Measurements from ENCODE around the gene BICDL2.

Gene BICDL2

GRCh38 chr16:3027983-3028715 is 8.6 kb downstream of the BICDL2 start:
- Histone ChIP-seq H3K27ac (ENCODE audit: extremely low read depth, low read depth, low read length) (no peak overlapping the region), H3K9me3 (ENCODE audit: control insufficient read depth, insufficient read depth, low read depth, low read length) (no peaks in the 10 kb centered on the region), H3K4me3 (ENCODE audit: low read depth, low read length) (no peak overlapping the region), H3K4me1 (ENCODE audit: control insufficient read depth, insufficient read depth, low read length) (peaks cover 7% of the 10 kb centered on the region), H3K36me3 (ENCODE audit: control insufficient read depth in 2 of 2, insufficient read depth in 1 of 2, low read length in 2 of 2) (peaks cover 0 to 22% of the 10 kb centered on the region in 2 experiments; a peak in 1 of 3 replicates)
- CTCF ChIA-PET, result interaction anchor here (0.5 to 9.2 kb wide), 24 partner anchors 9 to 379 kb away, joined by 3 to 149 read pairs (median 4); partner anchors contain the start of genes BICDL2, MMP25 and TNFRSF12A
- POLR2A ChIA-PET, result interaction anchor here (0.7 to 11.9 kb wide), 17 partner anchors 8 to 144 kb away, joined by 3 to 247 read pairs (median 5); partner anchors contain the start of genes KREMEN2, MMP25, PAQR4 and TNFRSF12A
- TF ChIP-seq ZNF600 (tag by site-specific recombination; IDR thresholded peaks at IDR 0.05) (peak; percentile 64), ZFP3 (tag by site-specific recombination; IDR thresholded peaks at IDR 0.05; ENCODE audit: low read depth) (no peak), KLF10 (tag by site-specific recombination; IDR thresholded peaks at IDR 0.05) (peak; percentile 32; the same call in 1 of the 2 replicates), SP3 (tag by site-specific recombination; IDR thresholded peaks at IDR 0.05) (peak; percentile 83), ZNF623 (tag by site-specific recombination; IDR thresholded peaks at IDR 0.05) (no peak), MEIS1 (CRISPR knock-in tag; IDR thresholded peaks at IDR 0.05; ENCODE audit: borderline replicate concordance) (no peak), ZNF223 (tag by site-specific recombination; IDR thresholded peaks at IDR 0.05) (no peak), ZNF114 (tag by site-specific recombination; IDR thresholded peaks at IDR 0.05) (no peak), ZNF146 (tag by site-specific recombination; IDR thresholded peaks at IDR 0.05) (no peak), ZNF776 (tag by site-specific recombination; IDR thresholded peaks at IDR 0.05; ENCODE audit: borderline replicate concordance) (no peak), ZNF560 (tag by site-specific recombination; IDR thresholded peaks at IDR 0.05; ENCODE audit: borderline replicate concordance) (no peak), KLF8 (tag by site-specific recombination; IDR thresholded peaks at IDR 0.05) (peak; percentile 66; the same call in 1 of the 2 replicates), ZXDB (tag by site-specific recombination; IDR thresholded peaks at IDR 0.05) (peak; percentile 16; the same call in 1 of the 2 replicates), ZBTB20 (tag by site-specific recombination; IDR thresholded peaks at IDR 0.05) (peak; percentile 48; the same call in 1 of the 2 replicates), ZNF112 (tag by site-specific recombination; IDR thresholded peaks at IDR 0.05) (no peak), ZNF792 (tag by site-specific recombination; IDR thresholded peaks at IDR 0.05) (no peak), ZSCAN4 (tag by site-specific recombination; IDR thresholded peaks at IDR 0.05) (no peak), GLIS1 (tag by site-specific recombination; IDR thresholded peaks at IDR 0.05) (peak; percentile 43), PATZ1 (tag by site-specific recombination; IDR thresholded peaks at IDR 0.05) (peak; percentile 29), ZBTB6 (tag by site-specific recombination; IDR thresholded peaks at IDR 0.05) (peak; percentile 98), ZNF138 (tag by site-specific recombination; IDR thresholded peaks at IDR 0.05; ENCODE audit: borderline replicate concordance) (no peak), ZNF324 (tag by site-specific recombination; IDR thresholded peaks at IDR 0.05) (no peak), TSHZ1 (tag by site-specific recombination; IDR thresholded peaks at IDR 0.05; ENCODE audit: borderline replicate concordance) (no peak), SP2 (tag by site-specific recombination; IDR thresholded peaks at IDR 0.05) (peak; percentile 80), KLF1 (tag by site-specific recombination; IDR thresholded peaks at IDR 0.05) (peak; percentile 78), ZBTB8A (tag by site-specific recombination; IDR thresholded peaks at IDR 0.05) (peak; percentile 48), ZNF610 (tag by site-specific recombination; IDR thresholded peaks at IDR 0.05; ENCODE audit: borderline replicate concordance) (no peak), GLIS2 (tag by site-specific recombination; IDR thresholded peaks at IDR 0.05) (peak; percentile 46; the same call in 1 of the 2 replicates), KLF16 (tag by site-specific recombination; IDR thresholded peaks at IDR 0.05) (peak; percentile 71; the same call in 1 of the 2 replicates), ZNF660 (tag by site-specific recombination; IDR thresholded peaks at IDR 0.05) (0 out of 2 replicates have a peak, but pooled peaks have one; percentile 37)

Data from HEK293 (cell line).